Suprapubic skin (tissue), 4 donors: ENCODE measurements around the gene COIL.

Experiments used
- EP300 ChIP-seq: sonication (generic); formaldehyde crosslinking; IDR thresholded peaks from one replicate; pipeline ENCODE4 v1.6.1; 2017; ENCODE audit warnings: antibody characterized with exemption
- POLR2A ChIP-seq, 2 donors: fragments of 450-650 bp; IDR thresholded peaks; one replicate each; pipeline ENCODE4 v1.6.1; 2017; ENCODE audit warnings: antibody characterized with exemption in 2 of 2, mild to moderate bottlenecking in 2 of 2, moderate library complexity in 2 of 2
- POLR2AphosphoS5 ChIP-seq, 3 donors: sonication (generic); formaldehyde crosslinking; IDR thresholded peaks; one replicate each; pipeline ENCODE4 v1.6.1; 2017; ENCODE audit warnings: antibody characterized with exemption in 3 of 3
- TF ChIP-seq, protein P1 (sequence below), 2 donors: fragments of 200-600 bp in 1 of 2; fragments of 450-650 bp in 1 of 2; sonication (generic) in 1 of 2; IDR thresholded peaks; one replicate each; pipeline ENCODE4 v1.5.1; 2016 to 2019; ENCODE audit warnings: antibody characterized with exemption in 2 of 2, mild to moderate bottlenecking in 1 of 2, moderate library complexity in 1 of 2

DNA sequence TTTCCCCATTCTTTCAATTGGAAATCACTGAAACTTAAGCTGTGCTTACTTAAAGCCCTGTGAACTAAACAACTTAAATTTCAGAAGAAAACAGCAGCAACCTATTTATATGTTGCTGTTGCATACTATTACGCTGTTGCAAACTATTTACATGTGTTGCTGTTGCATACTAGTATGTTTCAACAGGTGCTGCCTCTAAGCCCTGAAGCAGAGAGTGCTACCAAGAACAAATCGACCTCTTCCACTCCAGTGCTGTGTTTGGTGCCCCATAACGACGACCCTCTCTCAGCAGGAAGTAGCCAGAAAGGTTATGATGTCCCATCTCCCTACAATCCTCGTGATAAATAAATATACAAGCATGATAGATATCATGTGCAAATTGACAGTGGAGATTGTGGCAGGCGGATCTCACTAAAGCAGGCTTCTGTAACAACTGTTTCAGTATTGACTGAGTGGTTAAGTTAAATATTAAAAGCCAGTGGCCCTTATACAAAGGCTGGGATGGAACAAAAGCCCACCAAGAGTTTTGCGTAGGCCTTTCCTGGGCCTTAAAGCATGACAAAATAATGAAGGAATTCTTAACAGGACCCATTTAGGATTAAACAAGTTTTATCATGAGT lies 11.4 kb upstream of the COIL start:
- TF ChIP-seq, protein P1, sequence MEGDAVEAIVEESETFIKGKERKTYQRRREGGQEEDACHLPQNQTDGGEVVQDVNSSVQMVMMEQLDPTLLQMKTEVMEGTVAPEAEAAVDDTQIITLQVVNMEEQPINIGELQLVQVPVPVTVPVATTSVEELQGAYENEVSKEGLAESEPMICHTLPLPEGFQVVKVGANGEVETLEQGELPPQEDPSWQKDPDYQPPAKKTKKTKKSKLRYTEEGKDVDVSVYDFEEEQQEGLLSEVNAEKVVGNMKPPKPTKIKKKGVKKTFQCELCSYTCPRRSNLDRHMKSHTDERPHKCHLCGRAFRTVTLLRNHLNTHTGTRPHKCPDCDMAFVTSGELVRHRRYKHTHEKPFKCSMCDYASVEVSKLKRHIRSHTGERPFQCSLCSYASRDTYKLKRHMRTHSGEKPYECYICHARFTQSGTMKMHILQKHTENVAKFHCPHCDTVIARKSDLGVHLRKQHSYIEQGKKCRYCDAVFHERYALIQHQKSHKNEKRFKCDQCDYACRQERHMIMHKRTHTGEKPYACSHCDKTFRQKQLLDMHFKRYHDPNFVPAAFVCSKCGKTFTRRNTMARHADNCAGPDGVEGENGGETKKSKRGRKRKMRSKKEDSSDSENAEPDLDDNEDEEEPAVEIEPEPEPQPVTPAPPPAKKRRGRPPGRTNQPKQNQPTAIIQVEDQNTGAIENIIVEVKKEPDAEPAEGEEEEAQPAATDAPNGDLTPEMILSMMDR (IDR thresholded peaks at IDR 0.05): no peak
- TF ChIP-seq POLR2AphosphoS5 (IDR thresholded peaks at IDR 0.05) (no peak), POLR2A (IDR thresholded peaks at IDR 0.05) (no peak), EP300 (no peak)
